ENCODE data around the gene KREMEN2.

DNA sequence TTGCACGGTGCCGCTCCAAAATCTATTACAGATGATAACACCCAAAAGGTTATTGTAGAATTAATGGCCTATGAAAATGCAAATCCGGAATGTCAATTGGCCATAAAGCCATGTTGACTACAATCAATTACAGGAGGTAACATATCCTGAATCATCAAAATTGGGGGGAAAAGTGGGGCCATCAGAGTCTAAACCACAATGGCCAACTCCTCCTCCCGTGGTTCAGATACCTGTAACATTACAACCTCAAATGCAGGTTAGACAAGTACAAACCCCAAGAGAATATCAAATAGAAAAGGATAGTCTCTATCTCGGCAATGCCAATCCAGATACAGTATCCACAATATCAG lies 37.5 kb upstream of the KREMEN2 start:
- no peak for TF ChIP-seq POLR2A (IDR thresholded peaks at IDR 0.05)
- TF ChIP-seq POLR2AphosphoS5 (IDR thresholded peaks at IDR 0.05), result no peak
- TF ChIP-seq, protein P1, sequence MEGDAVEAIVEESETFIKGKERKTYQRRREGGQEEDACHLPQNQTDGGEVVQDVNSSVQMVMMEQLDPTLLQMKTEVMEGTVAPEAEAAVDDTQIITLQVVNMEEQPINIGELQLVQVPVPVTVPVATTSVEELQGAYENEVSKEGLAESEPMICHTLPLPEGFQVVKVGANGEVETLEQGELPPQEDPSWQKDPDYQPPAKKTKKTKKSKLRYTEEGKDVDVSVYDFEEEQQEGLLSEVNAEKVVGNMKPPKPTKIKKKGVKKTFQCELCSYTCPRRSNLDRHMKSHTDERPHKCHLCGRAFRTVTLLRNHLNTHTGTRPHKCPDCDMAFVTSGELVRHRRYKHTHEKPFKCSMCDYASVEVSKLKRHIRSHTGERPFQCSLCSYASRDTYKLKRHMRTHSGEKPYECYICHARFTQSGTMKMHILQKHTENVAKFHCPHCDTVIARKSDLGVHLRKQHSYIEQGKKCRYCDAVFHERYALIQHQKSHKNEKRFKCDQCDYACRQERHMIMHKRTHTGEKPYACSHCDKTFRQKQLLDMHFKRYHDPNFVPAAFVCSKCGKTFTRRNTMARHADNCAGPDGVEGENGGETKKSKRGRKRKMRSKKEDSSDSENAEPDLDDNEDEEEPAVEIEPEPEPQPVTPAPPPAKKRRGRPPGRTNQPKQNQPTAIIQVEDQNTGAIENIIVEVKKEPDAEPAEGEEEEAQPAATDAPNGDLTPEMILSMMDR (IDR thresholded peaks at IDR 0.05), result no peak
- no peak for TF ChIP-seq EP300 (IDR thresholded peaks at IDR 0.05)
